Adipocyte (in vitro differentiated cells): Measurements from ENCODE around the gene KLHDC4.
A peak's percentile ranks its signal among the peaks of the same experiment; 100 is the strongest.

ENCODE experiments used
- DNase-seq: peaks from one replicate; pipeline ENCODE4 v3.0.0-alpha.2; 2015; ENCODE audit warnings: low read depth
- H3K27me3 ChIP-seq: replicated peaks from 2 replicates; pipeline ENCODE4 v1.7.0; 2013; ENCODE audit warnings: mild to moderate bottlenecking, low read length, moderate library complexity; ENCODE audit not compliant: control insufficient read depth, insufficient read depth
- H3K36me3 ChIP-seq: 2 replicates; pipeline ENCODE4 v1.7.0; 2013; ENCODE audit warnings: low read length, mild to moderate bottlenecking, moderate library complexity; ENCODE audit not compliant: control insufficient read depth, insufficient read depth, severe bottlenecking
- H3K4me1 ChIP-seq: 2 replicates; pipeline ENCODE4 v1.7.0; 2013; ENCODE audit warnings: mild to moderate bottlenecking, low read length, moderate library complexity; ENCODE audit not compliant: control insufficient read depth, insufficient read depth
- H3K4me3 ChIP-seq: 2 replicates; pipeline ENCODE4 v1.7.0; 2013; ENCODE audit warnings: mild to moderate bottlenecking, low read length, moderate library complexity
- H3K9ac ChIP-seq: 2 replicates; pipeline ENCODE4 v1.7.0; 2013; ENCODE audit warnings: mild to moderate bottlenecking, low read length, moderate library complexity
- H3K9me3 ChIP-seq: 2 replicates; pipeline ENCODE4 v1.7.0; 2013; ENCODE audit warnings: mild to moderate bottlenecking, low read length, moderate library complexity; ENCODE audit not compliant: control insufficient read depth

KLHDC4 gene

DNA sequence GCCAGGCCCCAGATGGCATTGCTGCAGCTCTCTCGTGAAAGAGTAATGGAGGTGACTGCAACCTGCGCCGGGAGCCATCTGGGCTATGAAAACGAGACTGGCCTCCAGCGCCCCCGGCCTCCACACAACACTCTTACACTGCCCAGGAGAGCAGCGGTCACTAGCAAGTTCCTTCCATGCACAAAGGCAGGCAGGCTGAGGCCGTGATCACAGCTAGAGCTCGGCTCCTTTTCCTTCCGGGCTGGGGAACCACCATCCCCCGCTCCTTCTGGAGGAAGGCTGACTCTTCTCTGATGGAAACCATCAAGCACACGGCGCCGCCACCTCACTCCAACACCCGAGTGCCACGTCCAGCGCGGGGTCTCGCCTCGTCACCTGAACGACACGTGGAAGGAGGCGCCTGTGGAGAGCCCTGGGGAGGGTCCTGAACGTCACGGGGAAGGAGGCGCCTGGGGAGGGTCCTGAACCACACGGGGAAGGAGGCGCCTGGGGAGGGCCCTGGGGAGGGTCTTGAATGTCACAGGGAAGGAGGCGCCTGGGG, 61.9 kb downstream of the KLHDC4 start:
- no peaks in the 10 kb centered on the region for H3K9me3 ChIP-seq
- no peak overlapping the region for H3K4me3 ChIP-seq
- H3K4me1 ChIP-seq, result no peaks in the 10 kb centered on the region
- H3K36me3 ChIP-seq, result peaks cover 24% of the 10 kb centered on the region
- no peaks in the 10 kb centered on the region for H3K27me3 ChIP-seq
- no peak for DNase-seq
- no peak overlapping the region for H3K9ac ChIP-seq

DNA sequence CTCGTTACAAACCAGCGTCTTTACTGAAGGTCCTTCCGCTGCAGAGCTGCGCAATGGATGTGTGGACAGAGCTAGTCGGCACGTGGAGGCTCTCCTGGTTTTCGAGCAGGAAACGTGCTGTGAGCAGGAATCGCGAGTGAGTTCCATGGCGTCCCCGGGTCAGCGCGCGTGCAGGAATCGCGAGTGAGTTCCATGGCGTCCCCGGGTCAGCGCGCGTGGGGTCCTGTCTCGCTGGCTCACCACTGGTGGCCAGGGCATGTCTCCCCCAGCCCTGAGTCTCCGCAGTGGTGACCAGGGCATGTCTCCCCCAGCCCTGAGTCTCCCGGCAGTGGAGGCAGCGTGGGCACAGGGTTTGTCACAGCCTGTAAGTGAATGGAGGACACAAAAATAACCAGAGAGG, 62.7 kb downstream of the KLHDC4 start:
- Histone ChIP-seq H3K9ac (no peak overlapping the region), H3K4me3 (no peak overlapping the region), H3K27me3 (no peaks in the 10 kb centered on the region), H3K9me3 (no peaks in the 10 kb centered on the region), H3K36me3 (peaks cover 17% of the 10 kb centered on the region), H3K4me1 (no peaks in the 10 kb centered on the region)
- no peak for DNase-seq

DNA sequence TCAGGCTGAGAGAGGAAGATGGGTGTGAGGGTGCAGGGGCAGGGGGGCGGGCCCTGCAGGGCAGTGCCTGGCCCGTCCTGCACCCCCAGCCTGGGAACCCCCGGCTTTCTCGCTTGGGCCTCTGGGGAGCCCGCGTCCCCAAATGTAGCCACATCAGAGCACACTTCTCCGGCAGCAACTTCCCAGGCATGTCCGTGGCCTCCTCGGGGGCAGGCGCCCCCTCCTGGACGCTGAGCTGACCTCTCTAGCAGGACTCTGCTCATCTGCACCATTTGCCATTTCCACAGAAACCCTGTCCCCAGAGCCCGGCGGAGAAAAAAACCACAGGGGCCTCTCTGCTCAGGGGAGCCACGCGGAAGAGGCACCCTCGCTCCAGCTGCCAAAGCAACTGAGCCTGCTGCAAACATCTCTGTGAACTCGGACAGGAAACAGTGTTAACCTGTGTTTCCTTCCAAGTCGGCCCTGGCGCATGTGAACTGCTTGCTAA, 63.4 kb downstream of the KLHDC4 start:
- DNase-seq, result peak; percentile 34
- Histone ChIP-seq H3K27me3 (no peaks in the 10 kb centered on the region), H3K9ac (no peak overlapping the region), H3K4me1 (no peaks in the 10 kb centered on the region), H3K4me3 (no peak overlapping the region), H3K36me3 (peaks cover 12% of the 10 kb centered on the region), H3K9me3 (no peaks in the 10 kb centered on the region)

DNA sequence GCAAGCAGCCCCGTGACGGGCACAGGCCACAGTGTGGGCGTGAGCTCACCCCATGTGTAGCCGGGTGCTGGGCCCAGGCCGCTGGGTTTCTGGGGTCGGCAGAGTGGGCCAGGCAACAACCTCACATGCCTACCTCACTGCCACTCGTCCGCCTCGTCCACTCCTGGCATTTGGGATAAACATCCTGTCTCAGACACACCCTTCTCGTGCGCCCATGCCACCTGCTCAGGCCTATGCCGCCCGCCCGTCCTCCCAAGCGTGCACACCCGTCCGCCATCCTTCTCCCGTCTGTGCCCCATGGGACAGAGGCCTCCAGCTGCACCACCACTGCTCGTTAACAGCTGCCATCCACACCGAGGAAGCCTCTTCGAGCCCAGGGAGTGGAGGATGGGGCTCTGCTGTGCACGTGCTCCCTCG, 64.3 kb downstream of the KLHDC4 start:
- no peaks in the 10 kb centered on the region for H3K4me1 ChIP-seq
- no peak overlapping the region for H3K9ac ChIP-seq
- H3K4me3 ChIP-seq, result no peak overlapping the region
- no peak for DNase-seq
- peaks cover 7% of the 10 kb centered on the region for H3K36me3 ChIP-seq
- H3K9me3 ChIP-seq, result no peaks in the 10 kb centered on the region
- H3K27me3 ChIP-seq, result no peaks in the 10 kb centered on the region

DNA sequence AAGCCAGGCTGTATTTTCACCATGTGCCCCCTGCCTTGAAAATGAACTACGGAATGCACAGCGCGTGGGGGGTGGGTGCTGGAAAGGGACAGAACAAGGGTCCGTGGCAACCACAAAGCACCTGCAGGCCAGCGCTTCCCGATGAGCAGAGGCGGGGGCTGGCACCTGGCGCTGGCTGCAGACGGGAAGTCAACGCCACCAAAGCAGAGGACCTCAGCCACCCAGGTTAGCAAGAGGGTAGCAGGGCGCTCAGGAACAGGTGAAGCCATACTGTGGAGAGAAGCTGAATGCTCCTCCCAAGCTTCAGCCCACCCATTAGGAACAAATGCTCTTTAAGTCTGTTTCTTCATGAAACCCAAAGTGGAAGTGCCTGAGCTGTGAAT, 64.7 kb downstream of the KLHDC4 start:
- Histone ChIP-seq H3K4me1 (no peaks in the 10 kb centered on the region), H3K4me3 (no peak overlapping the region), H3K27me3 (no peaks in the 10 kb centered on the region), H3K9ac (no peak overlapping the region), H3K9me3 (no peaks in the 10 kb centered on the region), H3K36me3 (peaks cover 7% of the 10 kb centered on the region)
- no peak for DNase-seq

DNA sequence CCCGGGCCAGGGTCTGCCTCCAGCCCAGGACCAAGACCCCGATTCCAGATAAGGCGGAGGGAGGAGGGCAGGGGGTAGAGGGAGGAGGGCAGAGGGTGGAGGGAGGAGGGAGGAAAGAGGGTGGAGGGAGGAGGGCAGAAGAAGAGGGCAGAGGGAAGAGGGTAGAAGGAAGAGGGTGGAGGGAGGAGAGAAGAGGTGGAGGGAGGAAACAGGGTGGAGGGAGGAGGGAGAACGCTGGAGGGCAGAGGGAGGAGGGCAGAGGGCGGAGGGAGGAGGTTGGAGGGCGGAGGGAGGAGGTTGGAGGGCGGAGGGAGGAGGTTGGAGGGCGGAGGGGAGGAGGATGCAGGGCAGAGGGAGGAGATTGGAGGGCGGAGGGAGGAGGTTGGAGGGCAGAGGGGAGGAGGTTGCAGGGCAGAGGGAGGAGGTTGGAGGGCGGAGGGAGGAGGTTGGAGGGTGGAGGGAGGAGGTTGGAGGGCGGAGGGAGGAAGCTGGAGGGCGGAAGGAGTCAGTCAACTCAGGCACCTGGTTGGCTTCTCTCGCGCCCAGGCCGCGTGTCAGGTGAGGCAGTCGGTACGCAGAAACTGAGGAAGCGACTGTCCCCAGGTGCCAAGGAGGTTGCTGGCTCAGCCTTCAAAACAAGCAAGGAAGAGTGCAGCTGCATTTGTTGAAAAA, 65.2 kb downstream of the KLHDC4 start:
- H3K4me1 ChIP-seq, result no peaks in the 10 kb centered on the region
- DNase-seq, result no peak
- H3K36me3 ChIP-seq, result peaks cover 10% of the 10 kb centered on the region
- no peaks in the 10 kb centered on the region for H3K27me3 ChIP-seq
- no peak overlapping the region for H3K4me3 ChIP-seq
- no peaks in the 10 kb centered on the region for H3K9me3 ChIP-seq
- no peak overlapping the region for H3K9ac ChIP-seq

DNA sequence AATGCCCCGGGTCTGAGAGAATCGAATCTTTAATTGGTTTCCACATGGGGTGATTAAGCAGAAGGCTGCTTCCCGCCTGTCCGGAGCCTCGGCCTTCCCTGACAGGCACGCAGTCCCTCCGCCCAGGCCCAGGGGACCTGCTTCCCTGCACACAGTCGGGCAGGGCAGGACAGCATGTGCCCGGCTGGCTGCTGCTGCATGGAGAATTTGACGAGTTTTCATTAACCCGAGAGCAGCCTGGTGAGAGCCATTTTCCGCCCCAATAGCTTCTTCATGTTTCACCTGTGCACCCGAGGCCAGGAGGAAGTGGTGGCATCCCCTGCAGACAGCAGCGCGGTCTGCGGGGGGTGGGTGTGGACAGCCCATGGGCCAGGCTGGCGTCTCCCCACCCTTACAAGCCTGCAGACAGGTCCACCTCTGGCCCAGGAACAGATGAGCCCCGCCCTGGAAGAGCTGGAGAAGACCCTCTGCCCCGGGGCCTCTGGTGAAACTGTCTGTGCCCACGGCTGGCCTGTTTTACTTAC, 67.0 kb downstream of the KLHDC4 start:
- Histone ChIP-seq H3K27me3 (no peaks in the 10 kb centered on the region), H3K4me3 (no peak overlapping the region), H3K9ac (no peak overlapping the region), H3K36me3 (peaks cover 13% of the 10 kb centered on the region), H3K9me3 (no peaks in the 10 kb centered on the region), H3K4me1 (no peaks in the 10 kb centered on the region)
- no peak for DNase-seq

DNA sequence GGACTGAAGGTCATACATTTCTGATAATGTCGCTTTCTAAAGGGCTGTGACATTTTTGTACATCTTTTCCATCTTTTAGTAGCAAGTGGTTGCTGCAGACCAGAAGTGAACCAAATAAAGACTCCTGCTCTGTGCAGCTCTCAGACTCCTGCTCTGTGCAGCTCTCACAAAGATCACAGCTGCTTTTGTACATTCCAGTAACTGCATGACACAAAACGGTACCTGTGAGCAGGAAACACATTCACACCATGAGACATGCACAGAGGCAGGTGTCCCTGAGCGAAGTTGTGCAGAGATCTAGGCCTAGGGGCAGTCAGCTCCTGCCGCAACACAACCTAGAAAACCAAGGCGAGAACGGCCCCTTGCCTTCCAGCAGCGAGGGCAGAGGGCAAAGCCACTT, 67.5 kb downstream of the KLHDC4 start:
- H3K36me3 ChIP-seq, result peaks cover 13% of the 10 kb centered on the region
- DNase-seq, result no peak

DNA sequence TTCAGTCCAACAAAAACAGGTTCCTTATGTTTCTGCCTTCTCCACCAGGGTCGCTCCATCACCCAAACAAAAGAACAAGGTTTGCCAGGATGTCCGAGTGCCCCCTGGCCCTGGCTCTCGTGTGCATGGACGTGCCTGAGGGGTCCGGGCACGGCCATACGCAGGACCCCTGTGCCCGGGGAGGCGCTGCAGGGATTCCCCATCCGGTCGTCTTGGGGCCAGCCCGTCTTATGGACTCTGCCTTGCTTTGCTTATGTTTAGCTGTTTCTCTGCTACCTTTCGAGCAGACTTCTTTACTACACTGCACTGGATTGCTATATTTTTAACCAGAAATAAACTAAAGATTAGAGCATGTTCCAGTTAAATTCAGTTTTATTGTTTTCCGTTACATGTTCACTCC, 68.0 kb downstream of the KLHDC4 start:
- Histone ChIP-seq H3K4me1 (no peaks in the 10 kb centered on the region), H3K4me3 (no peak overlapping the region), H3K9ac (no peak overlapping the region), H3K9me3 (no peaks in the 10 kb centered on the region), H3K27me3 (no peaks in the 10 kb centered on the region), H3K36me3 (peaks cover 13% of the 10 kb centered on the region)
- DNase-seq, result no peak

More for the DNA sequence above, 67.5 kb downstream of the KLHDC4 start:
- Histone ChIP-seq H3K4me3 (no peak overlapping the region), H3K9ac (no peak overlapping the region), H3K27me3 (no peaks in the 10 kb centered on the region), H3K4me1 (no peaks in the 10 kb centered on the region), H3K9me3 (no peaks in the 10 kb centered on the region)

DNA sequence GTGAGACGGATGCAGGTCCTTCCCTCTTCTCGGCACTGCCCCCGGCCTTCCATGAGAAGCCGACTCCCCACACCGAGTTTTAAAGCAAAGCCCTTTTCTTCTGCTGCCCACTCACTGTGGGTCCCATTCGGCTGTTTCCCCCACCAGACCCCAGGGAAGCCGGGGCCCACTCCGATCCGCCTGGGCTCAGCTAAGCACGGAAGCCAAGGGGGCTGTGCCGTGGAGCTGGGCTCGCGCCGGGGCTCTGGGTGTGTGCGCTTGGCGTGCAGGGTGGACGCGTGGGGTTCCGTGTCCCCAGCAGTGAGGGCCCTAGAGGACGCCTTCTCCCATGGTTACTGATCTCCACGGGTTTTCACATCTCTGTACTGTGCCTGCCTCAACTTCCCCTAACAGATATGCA, 68.5 kb downstream of the KLHDC4 start:
- Histone ChIP-seq H3K27me3 (no peaks in the 10 kb centered on the region), H3K9ac (no peak overlapping the region), H3K36me3 (peaks cover 13% of the 10 kb centered on the region), H3K4me3 (no peak overlapping the region), H3K9me3 (no peaks in the 10 kb centered on the region), H3K4me1 (no peaks in the 10 kb centered on the region)
- DNase-seq, result no peak

DNA sequence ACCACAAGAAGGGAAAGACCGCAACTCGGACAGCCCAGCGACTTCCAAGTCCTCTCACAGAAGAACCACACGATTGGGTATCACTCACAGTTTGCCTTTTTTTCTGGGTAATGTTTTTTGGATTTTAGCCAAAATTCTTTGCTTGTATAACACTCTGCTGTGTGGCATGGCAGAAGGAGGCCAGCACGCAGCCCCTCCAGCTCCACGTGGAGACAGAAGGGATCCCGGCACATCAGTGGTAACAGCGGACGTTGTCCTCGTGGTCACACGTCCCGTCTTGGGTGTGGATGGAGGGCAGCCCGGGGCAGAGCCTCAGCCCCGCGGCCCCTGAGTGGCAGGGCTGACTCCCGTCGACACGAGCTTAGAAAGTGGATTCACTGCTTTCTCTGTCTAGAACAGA, 69.1 kb downstream of the KLHDC4 start:
- no peaks in the 10 kb centered on the region for H3K4me1 ChIP-seq
- peaks cover 13% of the 10 kb centered on the region for H3K36me3 ChIP-seq
- no peak for DNase-seq
- no peak overlapping the region for H3K4me3 ChIP-seq
- no peaks in the 10 kb centered on the region for H3K27me3 ChIP-seq
- H3K9ac ChIP-seq, result no peak overlapping the region
- H3K9me3 ChIP-seq, result no peaks in the 10 kb centered on the region
